Type B pancreatic cell (in vitro differentiated cells): Measurements from ENCODE around the gene OMG. TPM values are rescaled to one million over a fixed set of nuclear protein-coding genes. Genes with fewer than 3 reads are reported as not detected.
"Not testable (repeated sequence)": the region's sequence is repeated elsewhere in the genome, so short reads cannot be mapped to it uniquely, and the experiment has no call there.

ENCODE experiments used
- DNase-seq: peaks from one replicate; pipeline ENCODE4 v3.0.0; 2021; ENCODE audit warnings: mixed read lengths; ENCODE audit not compliant: unreplicated experiment; ENCODE audit errors: extremely low spot score
- H3K27ac Mint-ChIP-seq: 2 replicates; pipeline ENCODE4 v1.8.0; 2021; ENCODE audit warnings: mild to moderate bottlenecking, mixed read lengths
- H3K27me3 Mint-ChIP-seq: 2 replicates; pipeline ENCODE4 v1.8.0; 2021; ENCODE audit warnings: mixed read lengths
- H3K36me3 Mint-ChIP-seq: 2 replicates; pipeline ENCODE4 v1.8.0; 2021; ENCODE audit warnings: mixed read lengths
- H3K4me1 Mint-ChIP-seq: one replicate; pipeline ENCODE4 v1.8.0; 2021; ENCODE audit warnings: mixed read lengths; ENCODE audit not compliant: unreplicated experiment
- H3K4me3 Mint-ChIP-seq: 2 replicates; pipeline ENCODE4 v1.8.0; 2021; ENCODE audit warnings: mild to moderate bottlenecking, mixed read lengths
- H3K9me3 Mint-ChIP-seq: 2 replicates; pipeline ENCODE4 v1.8.0; 2021; ENCODE audit warnings: mixed read lengths
- total RNA-seq: library from RNA; stranded (reverse); gene quantifications from 2 replicates; pipeline ENCODE4 v1.2.1, GENCODE V29; 2021; ENCODE audit warnings: low replicate concordance
- TF ChIP-seq, protein P1 (sequence below): fragments of 200-600 bp; sonication (generic); conservative IDR thresholded peaks from 2 replicates; pipeline ENCODE4 v1.5.0; 2021; ENCODE audit warnings: antibody characterized with exemption, mild to moderate bottlenecking

OMG gene
- total RNA-seq, 1 donor from 2014 or later = not detected

DNA sequence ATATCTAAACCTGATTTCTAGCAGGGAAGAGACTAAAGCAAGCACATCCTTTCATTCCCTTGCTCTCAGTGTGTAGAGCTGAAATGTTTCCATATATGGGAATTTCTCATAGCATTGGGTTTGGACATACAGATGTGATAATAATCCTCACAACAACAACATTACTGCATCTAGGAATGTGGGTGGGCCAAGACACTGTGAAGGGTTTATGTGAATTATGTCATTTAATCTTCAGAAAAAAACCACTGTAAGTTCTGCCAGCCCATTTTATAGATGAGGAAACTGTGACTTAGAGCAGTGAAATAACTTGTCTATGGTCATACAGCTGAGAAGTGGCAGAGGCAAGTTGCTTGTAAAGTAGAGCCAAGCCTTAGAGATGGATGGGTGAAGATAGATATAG, 5.2 kb downstream of the OMG start:
- Mint-ChIP-seq H3K27ac (no peak overlapping the region), H3K9me3 (no peaks in the 10 kb centered on the region), H3K27me3 (no peaks in the 10 kb centered on the region), H3K36me3 (peaks cover 13% of the 10 kb centered on the region), H3K4me3 (no peak overlapping the region), H3K4me1 (no peaks in the 10 kb centered on the region)
- TF ChIP-seq, protein P1, sequence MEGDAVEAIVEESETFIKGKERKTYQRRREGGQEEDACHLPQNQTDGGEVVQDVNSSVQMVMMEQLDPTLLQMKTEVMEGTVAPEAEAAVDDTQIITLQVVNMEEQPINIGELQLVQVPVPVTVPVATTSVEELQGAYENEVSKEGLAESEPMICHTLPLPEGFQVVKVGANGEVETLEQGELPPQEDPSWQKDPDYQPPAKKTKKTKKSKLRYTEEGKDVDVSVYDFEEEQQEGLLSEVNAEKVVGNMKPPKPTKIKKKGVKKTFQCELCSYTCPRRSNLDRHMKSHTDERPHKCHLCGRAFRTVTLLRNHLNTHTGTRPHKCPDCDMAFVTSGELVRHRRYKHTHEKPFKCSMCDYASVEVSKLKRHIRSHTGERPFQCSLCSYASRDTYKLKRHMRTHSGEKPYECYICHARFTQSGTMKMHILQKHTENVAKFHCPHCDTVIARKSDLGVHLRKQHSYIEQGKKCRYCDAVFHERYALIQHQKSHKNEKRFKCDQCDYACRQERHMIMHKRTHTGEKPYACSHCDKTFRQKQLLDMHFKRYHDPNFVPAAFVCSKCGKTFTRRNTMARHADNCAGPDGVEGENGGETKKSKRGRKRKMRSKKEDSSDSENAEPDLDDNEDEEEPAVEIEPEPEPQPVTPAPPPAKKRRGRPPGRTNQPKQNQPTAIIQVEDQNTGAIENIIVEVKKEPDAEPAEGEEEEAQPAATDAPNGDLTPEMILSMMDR = no peak
- no peak for DNase-seq

DNA sequence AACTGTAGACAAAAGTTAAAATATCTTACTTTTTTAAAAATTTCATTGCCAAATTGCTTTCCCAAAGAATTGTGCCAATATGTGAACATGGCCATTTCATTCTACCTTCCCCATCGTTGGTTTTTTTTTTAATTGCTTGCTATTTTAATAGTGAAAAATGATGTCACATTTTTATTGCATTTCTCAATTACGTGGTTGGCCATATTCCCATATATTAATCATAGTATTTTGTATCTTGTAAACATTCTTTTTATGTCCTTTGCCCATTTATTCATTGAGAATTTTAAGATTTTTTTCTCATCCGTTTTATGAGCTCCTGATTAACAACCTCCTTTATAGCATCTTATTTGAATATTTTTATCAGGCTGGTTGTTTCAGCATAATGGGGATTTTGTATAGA, 7.2 kb downstream of the OMG start:
- H3K4me3 Mint-ChIP-seq = no peak overlapping the region
- H3K9me3 Mint-ChIP-seq = no peaks in the 10 kb centered on the region
- no peaks in the 10 kb centered on the region for H3K4me1 Mint-ChIP-seq
- DNase-seq = no peak
- TF ChIP-seq, protein P1 = no peak
- no peaks in the 10 kb centered on the region for H3K27me3 Mint-ChIP-seq
- H3K27ac Mint-ChIP-seq = no peak overlapping the region
- peaks cover 13% of the 10 kb centered on the region for H3K36me3 Mint-ChIP-seq

DNA sequence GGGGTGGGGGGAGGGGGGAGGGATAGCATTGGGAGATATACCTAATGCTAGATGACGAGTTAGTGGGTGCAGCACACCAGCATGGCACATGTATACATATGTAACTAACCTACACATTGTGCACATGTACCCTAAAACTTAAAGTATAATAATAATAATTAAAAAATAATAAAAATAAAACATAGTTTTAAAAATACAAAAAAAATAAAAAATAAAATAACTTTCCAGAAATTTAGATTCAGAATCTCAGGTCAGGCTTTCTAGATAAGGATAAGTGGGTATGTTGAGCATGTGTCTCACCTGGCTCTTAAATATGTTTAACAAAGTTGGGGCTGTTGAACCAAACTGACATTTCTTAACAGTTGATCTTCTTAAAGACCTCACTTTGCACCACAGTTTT, 9.1 kb downstream of the OMG start:
- H3K27ac Mint-ChIP-seq, DNase-seq, H3K27me3 Mint-ChIP-seq, H3K4me3 Mint-ChIP-seq, H3K4me1 Mint-ChIP-seq, H3K36me3 Mint-ChIP-seq, H3K9me3 Mint-ChIP-seq: not testable (repeated sequence)

DNA sequence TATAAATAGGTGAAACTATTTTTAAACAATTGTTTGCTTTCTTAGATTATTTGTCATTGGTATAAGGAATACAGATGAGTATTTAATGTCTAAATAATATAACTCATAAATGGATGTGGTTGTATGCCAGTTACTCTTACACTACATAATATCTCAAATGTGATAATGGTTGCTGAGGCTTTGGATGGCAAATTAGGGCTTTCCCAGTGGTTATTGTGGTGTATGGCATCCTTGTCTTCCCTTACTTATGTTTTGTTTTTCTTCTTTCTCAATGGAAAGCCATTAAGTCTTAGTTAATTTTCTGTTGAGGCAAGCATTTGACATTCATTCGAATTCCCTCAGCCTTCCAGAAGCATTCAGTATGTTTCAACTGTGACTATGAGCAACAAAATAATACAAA, 10.5 kb downstream of the OMG start:
- Mint-ChIP-seq H3K9me3 (no peaks in the 10 kb centered on the region), H3K4me1 (no peaks in the 10 kb centered on the region), H3K36me3 (peaks cover 9% of the 10 kb centered on the region), H3K4me3 (no peak overlapping the region), H3K27ac (no peak overlapping the region), H3K27me3 (no peaks in the 10 kb centered on the region)
- DNase-seq = no peak
- TF ChIP-seq, protein P1 = peak; percentile 50

DNA sequence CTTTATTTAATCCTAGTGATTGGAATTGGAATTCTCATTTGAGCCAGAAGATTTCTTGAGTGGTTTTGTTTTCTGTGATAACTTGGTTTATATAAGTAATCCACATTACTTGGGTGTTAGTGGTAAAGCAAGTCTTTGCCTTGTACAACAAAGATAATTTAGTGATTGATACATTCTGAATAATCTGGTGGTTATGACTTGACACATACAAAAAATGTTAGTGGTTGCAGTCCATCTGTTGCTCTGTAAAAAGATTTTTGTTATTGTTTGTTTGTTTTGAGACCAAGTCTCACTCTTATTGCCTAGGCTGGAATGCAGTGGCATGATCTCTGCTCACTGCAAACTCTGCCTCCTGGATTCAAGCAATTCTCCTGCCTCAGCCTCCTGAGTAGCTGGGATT, 13.2 kb downstream of the OMG start:
- H3K36me3 Mint-ChIP-seq = peaks cover 14% of the 10 kb centered on the region
- TF ChIP-seq, protein P1 = no peak
- no peak for DNase-seq
- H3K27me3 Mint-ChIP-seq = no peaks in the 10 kb centered on the region
- no peak overlapping the region for H3K27ac Mint-ChIP-seq
- H3K4me3 Mint-ChIP-seq = no peak overlapping the region
- H3K4me1 Mint-ChIP-seq = no peaks in the 10 kb centered on the region
- no peaks in the 10 kb centered on the region for H3K9me3 Mint-ChIP-seq

DNA sequence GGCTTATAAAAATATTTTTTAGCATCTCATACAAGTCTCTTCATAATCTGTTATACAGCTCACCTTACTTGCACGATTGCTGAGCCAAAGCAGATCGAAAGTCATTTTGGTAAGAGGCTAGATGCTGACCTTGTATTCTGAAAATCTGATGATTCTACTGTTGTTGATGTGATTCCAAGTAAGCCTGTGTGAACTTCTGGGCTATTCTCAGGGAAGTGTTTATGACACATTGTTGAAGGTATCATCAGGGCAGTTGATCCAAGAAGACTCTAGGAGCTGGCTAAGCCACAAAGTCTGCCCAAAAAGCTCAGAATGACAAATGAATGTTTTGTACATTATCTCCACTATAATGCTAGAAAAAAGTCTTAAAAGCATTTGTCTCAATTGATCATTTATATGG, 16.0 kb downstream of the OMG start:
- no peak for DNase-seq
- TF ChIP-seq, protein P1 = no peak
- Mint-ChIP-seq H3K27ac (no peak overlapping the region), H3K27me3 (no peaks in the 10 kb centered on the region), H3K4me1 (no peaks in the 10 kb centered on the region), H3K36me3 (peaks cover 31% of the 10 kb centered on the region), H3K9me3 (no peaks in the 10 kb centered on the region), H3K4me3 (no peak overlapping the region)
